HG02885 (cell line): ENCODE data around the gene PREP.
A peak's percentile ranks its signal among the peaks of the same experiment; 100 is the strongest.
"Not testable (repeated sequence)": the region's sequence is repeated elsewhere in the genome, so short reads cannot be mapped to it uniquely, and the experiment has no call there.

Source experiments
- ATAC-seq: cut with Tn5 transposase; IDR thresholded peaks from one replicate; pipeline ENCODE4 v1.9.1; 2021; ENCODE audit warnings: mild to moderate bottlenecking; ENCODE audit not compliant: unreplicated experiment, poor library complexity

Gene PREP

DNA sequence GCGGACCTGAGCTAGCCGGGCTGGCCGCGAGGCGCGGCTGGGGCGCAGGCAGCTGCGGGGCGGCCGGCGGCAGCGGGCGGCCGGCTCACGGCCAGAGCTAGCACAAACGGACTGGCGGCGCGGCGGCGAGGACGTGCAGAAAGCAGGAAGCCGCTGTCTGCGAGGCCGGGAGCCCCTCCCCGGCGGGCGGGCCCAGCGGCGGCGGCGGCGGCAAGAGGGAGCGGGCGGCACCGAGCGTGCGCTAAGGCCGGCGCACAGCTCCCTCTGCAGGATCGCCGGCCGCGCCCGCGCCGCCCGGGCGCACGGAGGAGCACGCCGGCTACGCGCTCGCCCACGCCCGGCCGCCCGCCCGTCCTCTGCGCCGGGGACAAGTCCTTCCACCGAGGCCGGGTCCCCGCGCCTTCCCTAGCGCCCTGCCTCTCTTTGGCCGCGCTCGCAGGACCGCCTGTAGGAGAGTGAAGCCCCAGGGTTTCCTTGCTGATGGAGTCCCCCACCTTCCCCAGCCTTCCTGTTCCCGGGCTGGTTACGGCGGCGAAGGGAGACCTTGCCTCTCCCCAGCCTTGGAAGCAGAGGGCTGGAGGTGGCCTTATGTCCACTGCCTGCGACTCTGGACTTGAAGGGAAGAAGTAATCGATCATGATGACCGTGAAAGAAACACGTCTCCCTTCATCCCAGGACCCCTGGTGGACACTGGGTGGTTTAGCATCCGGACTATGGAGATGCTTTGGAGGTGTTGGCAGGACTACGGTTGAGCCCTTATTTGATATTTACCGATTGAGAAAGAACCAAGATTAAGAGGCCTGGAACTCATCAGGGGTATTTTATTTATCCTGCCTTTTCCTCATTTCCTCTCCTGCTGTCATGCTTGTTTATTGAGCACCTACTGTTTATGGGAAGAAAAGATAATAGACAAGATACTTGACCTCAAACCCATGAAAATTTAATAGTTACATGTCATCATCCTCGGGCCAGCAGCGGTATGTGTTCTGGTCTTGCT, at the start of gene PREP:
PREP (minus strand) TSS at position 144 of the 997 bp plus-strand sequence. CDS start 191 bp downstream, outside the sequence.
- ATAC-seq, result peak; percentile 95

DNA sequence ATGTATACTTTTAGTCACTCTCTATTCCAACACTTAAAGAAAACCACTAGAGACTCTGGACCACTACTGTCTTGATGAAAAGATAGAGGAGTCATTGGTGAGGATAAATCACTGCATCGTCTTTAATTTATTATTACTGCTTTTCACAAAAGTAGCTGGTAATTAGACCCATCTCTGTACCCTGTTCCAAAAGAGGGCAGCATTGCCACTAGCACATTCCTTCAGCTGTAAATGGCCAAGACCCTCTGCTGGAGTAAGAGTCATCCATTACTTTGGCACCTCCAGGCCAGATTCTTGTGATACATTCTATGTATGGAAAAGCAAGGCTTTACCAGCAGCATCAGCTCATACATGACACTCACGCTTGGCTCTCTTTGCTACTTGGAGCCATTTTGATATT, 49.5 kb upstream of the PREP start:
- ATAC-seq, result no peak

DNA sequence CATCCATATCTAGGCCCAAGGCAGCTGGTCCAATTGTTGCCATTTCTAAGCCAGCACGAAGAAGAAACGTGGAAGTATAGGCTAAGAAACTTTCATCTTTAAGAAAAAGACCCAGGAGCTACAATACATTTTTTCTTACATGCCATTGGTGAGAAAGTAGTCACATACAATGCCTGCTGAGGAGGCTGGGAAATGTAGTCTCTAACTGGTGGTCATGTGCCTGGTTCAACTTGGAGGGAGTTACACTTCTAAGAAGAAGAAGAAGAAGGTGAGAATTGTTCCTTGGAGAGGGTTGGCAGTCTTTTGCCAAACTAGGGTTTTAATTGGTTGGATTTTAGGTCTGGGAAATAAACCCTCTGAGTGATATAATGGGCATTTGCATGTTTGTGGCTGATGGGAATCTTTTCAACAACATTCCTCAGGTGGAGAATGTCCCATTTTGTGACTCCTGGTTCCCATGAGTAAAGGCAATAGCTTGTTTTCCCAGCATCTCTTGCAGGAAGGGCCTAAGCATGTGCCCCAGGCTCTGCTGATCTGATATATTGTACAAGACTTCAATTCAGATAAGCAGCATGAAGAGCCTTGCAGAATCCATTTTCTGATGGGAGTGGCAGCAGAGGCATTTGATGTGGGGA, 47.0 kb upstream of the PREP start:
- ATAC-seq, result no peak

GRCh38 chr6:105445481-105445880, 42.6 kb upstream of the PREP start:
- ATAC-seq, result no peak

DNA sequence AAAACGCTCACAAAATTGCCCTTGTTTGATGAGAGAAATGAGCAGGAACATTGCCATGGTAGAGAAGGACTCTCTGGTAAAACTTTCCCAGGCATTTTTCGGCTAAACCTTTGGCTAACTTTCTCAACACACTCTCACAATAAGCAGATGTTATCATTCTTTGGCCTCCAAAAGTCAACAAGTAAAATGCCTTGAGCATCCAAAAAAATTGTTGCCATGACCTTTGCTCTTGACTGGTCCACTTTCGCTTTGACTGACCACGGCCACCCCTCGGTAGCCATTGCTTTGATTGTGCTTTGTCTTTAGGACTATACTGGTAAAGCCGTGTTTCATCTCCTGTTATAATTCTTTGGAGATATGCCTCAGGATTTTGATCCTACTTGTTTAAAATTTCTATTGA, 41.1 kb upstream of the PREP start:
- no peak for ATAC-seq

DNA sequence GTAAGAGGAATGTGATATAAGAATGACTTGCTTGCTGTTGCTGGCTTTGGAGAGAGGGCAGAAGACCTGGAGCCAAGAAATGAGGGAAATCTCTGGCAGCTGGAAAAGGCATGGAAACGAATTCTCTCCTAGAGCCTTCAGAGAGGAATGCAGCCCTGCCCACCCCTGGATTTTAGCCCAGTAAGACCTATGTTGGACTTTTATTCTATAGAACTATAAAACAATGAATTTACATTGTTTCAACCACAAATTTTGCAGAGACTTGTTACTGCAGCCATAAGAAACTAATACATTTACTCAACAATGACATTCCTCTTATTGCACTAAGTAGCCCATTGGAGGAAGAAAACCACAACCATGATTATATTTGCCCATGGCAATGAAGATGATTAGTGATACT, 39.5 kb upstream of the PREP start:
- ATAC-seq, result no peak

DNA sequence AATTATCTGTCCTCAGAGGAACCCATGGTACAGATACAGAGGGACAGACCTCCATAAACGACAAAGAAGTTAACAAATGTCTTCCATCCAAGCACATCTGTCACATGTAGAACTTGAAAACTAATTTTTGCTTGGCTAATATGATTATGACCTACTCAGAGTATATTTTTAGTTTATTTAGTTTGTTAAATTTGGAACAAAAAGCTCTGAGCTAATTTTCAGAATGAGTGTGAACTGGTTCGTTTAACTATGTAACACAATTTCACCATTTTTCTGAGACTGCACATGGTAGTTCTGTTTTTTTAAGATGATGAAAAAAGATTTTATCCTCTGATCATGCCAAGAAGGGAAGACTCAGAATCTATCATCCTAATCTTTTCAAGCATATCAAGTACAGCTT, 34.4 kb upstream of the PREP start:
- ATAC-seq, result no peak

GRCh38 chr6:105433723-105434122, 30.8 kb upstream of the PREP start:
- no peak for ATAC-seq

GRCh38 chr6:105432797-105433196, 29.9 kb upstream of the PREP start:
- no peak for ATAC-seq

- no peak for ATAC-seq
These were observed 28.3 kb upstream of the PREP start for GRCh38 chr6:105431226-105431625.

DNA sequence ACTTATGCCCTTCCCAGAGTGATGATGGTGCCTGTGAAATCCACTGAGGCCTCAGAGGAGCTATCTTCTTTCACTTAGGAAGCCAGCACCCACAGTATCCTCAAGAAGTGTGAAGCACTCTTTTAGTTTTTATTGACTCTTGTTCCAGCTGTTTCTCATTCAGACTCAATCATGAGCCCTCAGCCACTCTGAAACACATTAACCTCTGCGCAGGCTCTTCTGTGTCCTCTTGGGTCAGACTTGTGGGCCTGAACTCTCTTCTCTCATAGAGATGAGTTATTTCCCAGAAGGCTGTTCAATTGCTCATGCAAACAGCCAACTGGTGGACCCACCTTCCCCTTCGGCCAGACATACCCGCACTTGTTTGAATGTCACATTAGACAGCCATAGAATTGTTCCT, 27.8 kb upstream of the PREP start:
- no peak for ATAC-seq

DNA sequence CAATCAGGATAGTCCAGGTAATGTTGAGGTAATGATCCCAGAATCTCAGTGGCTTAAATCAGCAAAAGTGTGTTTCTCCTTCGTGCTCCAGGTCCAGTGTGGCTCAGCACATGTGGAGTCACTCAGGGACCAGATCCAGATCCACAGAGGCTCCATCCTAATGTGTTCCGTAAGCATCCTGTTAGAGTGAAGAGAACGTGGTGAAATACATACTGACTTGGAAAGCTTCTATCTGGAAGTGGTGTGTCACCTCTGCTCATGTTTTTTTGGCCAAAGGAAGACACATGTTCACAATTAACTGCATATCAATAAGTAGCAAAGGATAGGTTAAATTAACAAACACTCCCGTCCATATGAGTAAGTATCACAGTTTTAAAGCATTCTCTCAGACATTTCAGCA, 26.8 kb upstream of the PREP start:
- ATAC-seq, result no peak

DNA sequence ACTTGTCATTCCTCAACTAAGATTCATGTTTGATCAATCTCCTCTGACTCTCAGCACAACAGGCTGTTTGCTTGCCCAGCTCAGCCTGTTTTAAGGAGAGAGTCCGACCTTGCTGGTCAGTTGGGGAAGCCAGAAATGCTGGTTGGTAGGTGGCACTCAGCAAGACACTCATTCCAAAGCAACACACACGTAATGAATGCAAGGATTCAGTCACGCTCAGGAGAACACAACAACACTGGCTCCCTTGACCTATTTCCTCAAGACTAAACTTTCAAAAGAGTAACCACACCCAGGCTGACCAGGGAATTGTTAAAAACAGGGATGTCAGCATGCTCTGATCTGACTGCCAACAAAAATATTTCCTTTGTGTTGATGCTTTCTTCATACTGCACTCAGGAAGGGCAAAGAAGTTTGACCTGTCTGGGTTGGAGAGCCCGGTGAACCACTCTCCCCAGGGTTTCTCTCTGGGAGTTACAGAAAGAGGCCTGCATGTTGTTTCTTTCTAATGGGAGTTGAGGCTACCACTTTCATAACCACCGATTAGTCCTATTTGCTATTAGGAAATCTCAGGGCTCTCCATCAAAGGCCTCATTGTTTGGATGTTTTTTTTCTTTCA, 25.6 kb upstream of the PREP start:
- ATAC-seq, result no peak

DNA sequence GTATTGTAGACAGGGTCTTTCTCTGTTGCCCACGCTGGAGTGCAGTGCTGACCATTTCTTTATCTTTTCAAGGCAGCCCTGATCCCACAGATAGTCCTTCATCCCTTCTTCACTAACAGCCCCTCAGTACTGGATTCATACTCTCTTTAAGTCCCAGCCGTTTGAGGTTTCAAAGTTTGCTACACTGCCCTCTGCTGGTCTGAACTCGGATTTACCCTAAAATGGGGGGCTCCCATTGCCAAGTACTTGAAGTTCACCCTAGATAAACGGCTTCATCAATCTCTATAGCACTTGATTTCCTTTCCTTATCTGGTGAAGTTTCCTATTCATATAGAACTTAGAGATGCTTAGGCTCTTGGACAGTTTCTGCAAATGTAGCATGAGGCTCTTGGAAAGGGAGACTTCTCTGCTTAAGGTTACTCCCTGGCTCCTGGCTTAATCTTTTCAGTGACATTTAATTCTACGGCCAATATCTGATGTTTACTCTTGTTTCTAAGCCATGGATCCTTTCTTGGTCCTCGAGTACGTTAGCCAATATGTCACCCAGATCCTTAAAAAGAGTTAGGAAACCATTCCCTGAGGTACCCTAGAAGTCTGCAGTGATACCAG, 21.4 kb upstream of the PREP start:
- ATAC-seq, result peak; percentile 73

- not testable (repeated sequence) for ATAC-seq
These were observed 14.1 kb upstream of the PREP start for GRCh38 chr6:105416971-105417370.

- ATAC-seq, result no peak
These were observed 6.9 kb upstream of the PREP start for GRCh38 chr6:105409734-105410133.

DNA sequence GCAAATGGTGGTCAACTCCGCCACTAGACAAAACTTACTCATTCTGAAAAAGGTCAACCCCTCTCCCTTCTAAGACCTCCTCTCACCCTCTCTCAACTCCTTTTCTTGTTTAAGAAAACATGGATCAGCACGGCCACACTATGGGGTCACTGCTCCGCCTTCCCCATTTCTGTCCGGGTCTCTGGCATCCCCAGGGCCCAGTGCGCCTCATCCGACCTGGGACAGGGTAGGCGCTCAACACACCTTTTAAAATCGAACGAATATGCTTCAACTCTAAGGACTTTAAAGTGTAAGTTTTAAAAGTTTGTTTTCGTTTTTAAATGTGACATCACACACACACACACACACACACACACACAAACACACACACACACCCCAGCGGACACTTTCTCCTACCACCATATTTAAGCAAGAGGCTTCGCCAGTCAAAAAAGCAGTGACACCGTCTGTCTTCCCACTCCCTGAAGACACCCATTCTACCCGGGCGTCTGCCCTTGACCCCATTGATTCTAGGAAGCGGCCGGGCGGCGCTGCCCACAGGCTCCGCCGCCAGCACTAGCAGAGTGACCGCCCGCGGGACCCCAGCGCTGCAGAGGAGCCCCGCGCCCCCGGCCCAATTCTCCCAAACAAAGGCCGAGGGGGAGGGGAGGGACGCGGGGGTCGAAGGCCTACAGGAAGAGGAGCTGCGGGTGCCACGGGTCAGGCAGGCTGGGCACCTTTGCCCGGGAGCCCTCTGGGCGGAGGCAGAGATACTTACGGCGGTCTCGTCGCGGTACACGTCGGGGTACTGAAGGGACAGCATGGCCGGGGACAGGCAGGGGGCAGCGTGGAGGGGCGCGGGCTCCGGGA, 568 bp downstream of the PREP start:
- peak; percentile 43 for ATAC-seq

- ATAC-seq, result no peak
These were observed 1.4 kb downstream of the PREP start for GRCh38 chr6:105401247-105402089.

DNA sequence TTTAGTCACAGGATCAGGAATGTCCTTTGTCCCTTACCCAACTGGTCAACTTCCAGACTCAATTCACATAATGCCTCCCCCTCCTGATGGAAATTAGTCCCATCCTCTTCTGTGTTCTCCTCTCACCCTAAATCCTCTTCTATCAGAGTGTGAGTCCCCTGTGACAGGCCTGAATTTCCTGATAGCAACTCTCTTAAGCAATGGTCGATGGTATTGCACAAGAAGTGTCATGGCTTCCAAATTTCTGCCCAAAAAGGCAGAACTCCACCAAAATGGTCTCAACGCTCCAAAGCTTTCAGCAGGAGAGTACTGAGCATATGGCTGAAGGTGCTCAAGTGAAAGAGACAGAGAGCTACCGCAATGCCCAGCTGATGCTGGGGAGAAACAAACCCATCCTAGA, 2.4 kb downstream of the PREP start:
- no peak for ATAC-seq
